ENCODE results near the gene ARG2. TPM values are rescaled to one million over a fixed set of nuclear protein-coding genes. Genes with fewer than 3 reads are reported as not detected.

Gene ARG2
- total and polyA plus RNA-seq, 4 donors = 0.08 to 3.1 (median 0.59) TPM

DNA sequence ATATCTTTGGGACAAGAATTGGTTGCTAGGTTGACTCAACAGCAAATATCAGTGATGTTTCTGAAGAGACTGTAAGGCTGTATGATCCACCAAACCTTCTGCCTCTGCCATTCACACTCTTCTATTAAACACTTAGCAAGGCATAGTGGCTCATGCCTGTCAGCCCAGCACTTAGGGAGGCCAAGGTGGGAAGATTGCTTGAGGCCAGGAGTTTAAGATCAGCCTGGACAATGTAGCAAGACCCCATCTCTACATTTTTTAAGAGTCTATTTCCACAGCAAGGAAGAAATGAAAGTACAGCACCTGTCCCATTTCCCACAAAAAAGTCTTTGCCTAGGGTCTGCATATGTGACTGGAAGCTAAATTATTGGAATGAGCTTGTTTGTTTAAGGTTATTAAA, 7.8 kb downstream of the ARG2 start:
- Histone ChIP-seq H3K27ac (ENCODE audit: low read depth in 1 of 2, low read length in 2 of 2) (no peak overlapping the region), H3K27me3 (ENCODE audit: control insufficient read depth in 4 of 4, insufficient read depth in 4 of 4, low read length in 3 of 4) (no peaks in the 10 kb centered on the region), H3K9me3 (ENCODE audit: control insufficient read depth in 4 of 4, low read length in 3 of 4) (no peaks in the 10 kb centered on the region), H3K9ac (ENCODE audit: low read depth in 1 of 2, low read length in 2 of 2) (no peak overlapping the region), H3K4me3 (ENCODE audit: low read depth in 1 of 3, low read length in 3 of 3) (no peak overlapping the region), H3K36me3 (ENCODE audit: control insufficient read depth in 4 of 4, insufficient read depth in 3 of 4, low read depth in 1 of 4, low read length in 3 of 4) (no peaks in the 10 kb centered on the region), H3K4me1 (ENCODE audit: control insufficient read depth in 4 of 4, insufficient read depth in 4 of 4, low read length in 3 of 4) (no peaks in the 10 kb centered on the region)
- DNase-seq (ENCODE audit: low spot score) = no peak
- TF ChIP-seq, protein P1, sequence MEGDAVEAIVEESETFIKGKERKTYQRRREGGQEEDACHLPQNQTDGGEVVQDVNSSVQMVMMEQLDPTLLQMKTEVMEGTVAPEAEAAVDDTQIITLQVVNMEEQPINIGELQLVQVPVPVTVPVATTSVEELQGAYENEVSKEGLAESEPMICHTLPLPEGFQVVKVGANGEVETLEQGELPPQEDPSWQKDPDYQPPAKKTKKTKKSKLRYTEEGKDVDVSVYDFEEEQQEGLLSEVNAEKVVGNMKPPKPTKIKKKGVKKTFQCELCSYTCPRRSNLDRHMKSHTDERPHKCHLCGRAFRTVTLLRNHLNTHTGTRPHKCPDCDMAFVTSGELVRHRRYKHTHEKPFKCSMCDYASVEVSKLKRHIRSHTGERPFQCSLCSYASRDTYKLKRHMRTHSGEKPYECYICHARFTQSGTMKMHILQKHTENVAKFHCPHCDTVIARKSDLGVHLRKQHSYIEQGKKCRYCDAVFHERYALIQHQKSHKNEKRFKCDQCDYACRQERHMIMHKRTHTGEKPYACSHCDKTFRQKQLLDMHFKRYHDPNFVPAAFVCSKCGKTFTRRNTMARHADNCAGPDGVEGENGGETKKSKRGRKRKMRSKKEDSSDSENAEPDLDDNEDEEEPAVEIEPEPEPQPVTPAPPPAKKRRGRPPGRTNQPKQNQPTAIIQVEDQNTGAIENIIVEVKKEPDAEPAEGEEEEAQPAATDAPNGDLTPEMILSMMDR (IDR thresholded peaks at IDR 0.05; ENCODE audit: low read depth, low read length, missing input control) = no peak
- TF ChIP-seq, protein P2, sequence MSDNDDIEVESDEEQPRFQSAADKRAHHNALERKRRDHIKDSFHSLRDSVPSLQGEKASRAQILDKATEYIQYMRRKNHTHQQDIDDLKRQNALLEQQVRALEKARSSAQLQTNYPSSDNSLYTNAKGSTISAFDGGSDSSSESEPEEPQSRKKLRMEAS (IDR thresholded peaks at IDR 0.05) = no peak
- TF ChIP-seq YY1 (IDR thresholded peaks at IDR 0.05) (no peak), RAD21 (IDR thresholded peaks at IDR 0.05) (no peak), RXRA (IDR thresholded peaks at IDR 0.05) (no peak), HNF4G (IDR thresholded peaks at IDR 0.05) (no peak), HNF4A (conservative IDR thresholded peaks at IDR 0.05) (no peak), SP1 (IDR thresholded peaks at IDR 0.05) (no peak), FOXA2 (IDR thresholded peaks at IDR 0.05) (no peak), NR2F2 (IDR thresholded peaks at IDR 0.05) (no peak), GABPA (IDR thresholded peaks at IDR 0.05 in 1 of 2, conservative IDR thresholded peaks at IDR 0.05 in 1 of 2) (no peak), FOXA1 (IDR thresholded peaks at IDR 0.05) (no peak), JUND (IDR thresholded peaks at IDR 0.05) (no peak), EGR1 (IDR thresholded peaks at IDR 0.05; ENCODE audit: low read depth in 2 of 2) (no peak)
- TF ChIP-seq, protein P3, sequence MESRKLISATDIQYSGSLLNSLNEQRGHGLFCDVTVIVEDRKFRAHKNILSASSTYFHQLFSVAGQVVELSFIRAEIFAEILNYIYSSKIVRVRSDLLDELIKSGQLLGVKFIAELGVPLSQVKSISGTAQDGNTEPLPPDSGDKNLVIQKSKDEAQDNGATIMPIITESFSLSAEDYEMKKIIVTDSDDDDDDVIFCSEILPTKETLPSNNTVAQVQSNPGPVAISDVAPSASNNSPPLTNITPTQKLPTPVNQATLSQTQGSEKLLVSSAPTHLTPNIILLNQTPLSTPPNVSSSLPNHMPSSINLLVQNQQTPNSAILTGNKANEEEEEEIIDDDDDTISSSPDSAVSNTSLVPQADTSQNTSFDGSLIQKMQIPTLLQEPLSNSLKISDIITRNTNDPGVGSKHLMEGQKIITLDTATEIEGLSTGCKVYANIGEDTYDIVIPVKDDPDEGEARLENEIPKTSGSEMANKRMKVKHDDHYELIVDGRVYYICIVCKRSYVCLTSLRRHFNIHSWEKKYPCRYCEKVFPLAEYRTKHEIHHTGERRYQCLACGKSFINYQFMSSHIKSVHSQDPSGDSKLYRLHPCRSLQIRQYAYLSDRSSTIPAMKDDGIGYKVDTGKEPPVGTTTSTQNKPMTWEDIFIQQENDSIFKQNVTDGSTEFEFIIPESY (IDR thresholded peaks at IDR 0.05) = no peak
- TF ChIP-seq, protein P4, sequence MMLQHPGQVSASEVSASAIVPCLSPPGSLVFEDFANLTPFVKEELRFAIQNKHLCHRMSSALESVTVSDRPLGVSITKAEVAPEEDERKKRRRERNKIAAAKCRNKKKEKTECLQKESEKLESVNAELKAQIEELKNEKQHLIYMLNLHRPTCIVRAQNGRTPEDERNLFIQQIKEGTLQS (IDR thresholded peaks at IDR 0.05) = no peak
- TF ChIP-seq, protein P5, sequence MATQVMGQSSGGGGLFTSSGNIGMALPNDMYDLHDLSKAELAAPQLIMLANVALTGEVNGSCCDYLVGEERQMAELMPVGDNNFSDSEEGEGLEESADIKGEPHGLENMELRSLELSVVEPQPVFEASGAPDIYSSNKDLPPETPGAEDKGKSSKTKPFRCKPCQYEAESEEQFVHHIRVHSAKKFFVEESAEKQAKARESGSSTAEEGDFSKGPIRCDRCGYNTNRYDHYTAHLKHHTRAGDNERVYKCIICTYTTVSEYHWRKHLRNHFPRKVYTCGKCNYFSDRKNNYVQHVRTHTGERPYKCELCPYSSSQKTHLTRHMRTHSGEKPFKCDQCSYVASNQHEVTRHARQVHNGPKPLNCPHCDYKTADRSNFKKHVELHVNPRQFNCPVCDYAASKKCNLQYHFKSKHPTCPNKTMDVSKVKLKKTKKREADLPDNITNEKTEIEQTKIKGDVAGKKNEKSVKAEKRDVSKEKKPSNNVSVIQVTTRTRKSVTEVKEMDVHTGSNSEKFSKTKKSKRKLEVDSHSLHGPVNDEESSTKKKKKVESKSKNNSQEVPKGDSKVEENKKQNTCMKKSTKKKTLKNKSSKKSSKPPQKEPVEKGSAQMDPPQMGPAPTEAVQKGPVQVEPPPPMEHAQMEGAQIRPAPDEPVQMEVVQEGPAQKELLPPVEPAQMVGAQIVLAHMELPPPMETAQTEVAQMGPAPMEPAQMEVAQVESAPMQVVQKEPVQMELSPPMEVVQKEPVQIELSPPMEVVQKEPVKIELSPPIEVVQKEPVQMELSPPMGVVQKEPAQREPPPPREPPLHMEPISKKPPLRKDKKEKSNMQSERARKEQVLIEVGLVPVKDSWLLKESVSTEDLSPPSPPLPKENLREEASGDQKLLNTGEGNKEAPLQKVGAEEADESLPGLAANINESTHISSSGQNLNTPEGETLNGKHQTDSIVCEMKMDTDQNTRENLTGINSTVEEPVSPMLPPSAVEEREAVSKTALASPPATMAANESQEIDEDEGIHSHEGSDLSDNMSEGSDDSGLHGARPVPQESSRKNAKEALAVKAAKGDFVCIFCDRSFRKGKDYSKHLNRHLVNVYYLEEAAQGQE (IDR thresholded peaks at IDR 0.05) = no peak

DNA sequence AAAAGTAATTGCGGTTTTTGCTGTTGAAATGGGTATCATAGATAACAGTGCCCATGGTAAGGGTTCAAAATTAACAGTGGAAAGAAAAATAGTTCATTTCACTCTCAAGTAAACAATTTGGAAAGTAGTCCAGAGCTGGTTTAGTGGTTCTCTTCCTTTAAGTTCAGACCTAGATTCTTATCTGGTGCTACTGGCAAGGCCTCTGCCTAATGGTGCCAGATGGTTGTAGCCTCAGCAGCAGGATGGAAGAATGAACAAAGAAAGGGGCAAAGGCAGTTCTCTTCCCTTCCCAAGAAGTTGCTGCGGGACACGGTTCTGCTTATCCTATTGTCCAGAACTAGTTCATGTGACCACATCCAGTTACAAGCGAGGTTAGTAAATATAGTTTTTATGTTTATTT, 10.5 kb downstream of the ARG2 start:
- H3K36me3 ChIP-seq (ENCODE audit: control insufficient read depth in 4 of 4, insufficient read depth in 3 of 4, low read depth in 1 of 4, low read length in 3 of 4) = no peaks in the 10 kb centered on the region
- TF ChIP-seq GABPA (IDR thresholded peaks at IDR 0.05 in 1 of 2, conservative IDR thresholded peaks at IDR 0.05 in 1 of 2) (no peak), HNF4A (conservative IDR thresholded peaks at IDR 0.05) (no peak), RXRA (IDR thresholded peaks at IDR 0.05) (no peak), TAF1 (conservative IDR thresholded peaks at IDR 0.05) (no peak), YY1 (IDR thresholded peaks at IDR 0.05) (no peak), FOXA1 (IDR thresholded peaks at IDR 0.05) (no peak), RAD21 (IDR thresholded peaks at IDR 0.05) (no peak)
- TF ChIP-seq, protein P2 (IDR thresholded peaks at IDR 0.05) = no peak
- TF ChIP-seq, protein P3 (IDR thresholded peaks at IDR 0.05) = no peak
- TF ChIP-seq, protein P1 (IDR thresholded peaks at IDR 0.05; ENCODE audit: low read depth, low read length, missing input control) = no peak
- no peak overlapping the region for H3K27ac ChIP-seq (ENCODE audit: low read depth in 1 of 2, low read length in 2 of 2)
- 94% methylated on average over 4 of the region's 4 CpGs for WGBS
- no peaks in the 10 kb centered on the region for H3K4me1 ChIP-seq (ENCODE audit: control insufficient read depth in 4 of 4, insufficient read depth in 4 of 4, low read length in 3 of 4)
- H3K27me3 ChIP-seq (ENCODE audit: control insufficient read depth in 4 of 4, insufficient read depth in 4 of 4, low read length in 3 of 4) = no peaks in the 10 kb centered on the region
- H3K9ac ChIP-seq (ENCODE audit: low read depth in 1 of 2, low read length in 2 of 2) = no peak overlapping the region
- no peak for DNase-seq (ENCODE audit: low spot score)
- H3K4me3 ChIP-seq (ENCODE audit: low read depth in 1 of 3, low read length in 3 of 3) = no peak overlapping the region
- no peaks in the 10 kb centered on the region for H3K9me3 ChIP-seq (ENCODE audit: control insufficient read depth in 4 of 4, low read length in 3 of 4)

Measured in liver (tissue), 9 donors.